ENCODE measurements around the gene IPO5.
"Not testable (repeated sequence)": the region's sequence is repeated elsewhere in the genome, so short reads cannot be mapped to it uniquely, and the experiment has no call there.

Gene IPO5

GRCh38 chr13:97934590-97934989, 18.9 kb upstream of the IPO5 start:
- Histone ChIP-seq H3K9me3 (ENCODE audit: control insufficient read depth, low read length) (no peaks in the 10 kb centered on the region), H3K36me3 (ENCODE audit: control insufficient read depth, insufficient read depth, low read length) (no peaks in the 10 kb centered on the region), H3K4me3 (ENCODE audit: low read length) (no peak overlapping the region), H3K4me1 (ENCODE audit: control insufficient read depth, insufficient read depth, low read length) (no peaks in the 10 kb centered on the region), H3K9ac (ENCODE audit: low read length) (no peak overlapping the region), H3K27me3 (ENCODE audit: control insufficient read depth, insufficient read depth, low read length) (peaks cover 3% of the 10 kb centered on the region)

- no peaks in the 10 kb centered on the region for H3K36me3 ChIP-seq (ENCODE audit: control insufficient read depth, insufficient read depth, low read length)
- H3K4me1 ChIP-seq (ENCODE audit: control insufficient read depth, insufficient read depth, low read length), result no peaks in the 10 kb centered on the region
- H3K9ac ChIP-seq (ENCODE audit: low read length), result no peak overlapping the region
- H3K27me3 ChIP-seq (ENCODE audit: control insufficient read depth, insufficient read depth, low read length), result peaks cover 3% of the 10 kb centered on the region
- no peaks in the 10 kb centered on the region for H3K9me3 ChIP-seq (ENCODE audit: control insufficient read depth, low read length)
- no peak overlapping the region for H3K4me3 ChIP-seq (ENCODE audit: low read length)
These were observed 18.4 kb upstream of the IPO5 start for GRCh38 chr13:97935071-97935470.

- Histone ChIP-seq H3K36me3 (ENCODE audit: control insufficient read depth, insufficient read depth, low read length) (no peaks in the 10 kb centered on the region), H3K9me3 (ENCODE audit: control insufficient read depth, low read length) (no peaks in the 10 kb centered on the region), H3K9ac (ENCODE audit: low read length) (no peak overlapping the region), H3K4me1 (ENCODE audit: control insufficient read depth, insufficient read depth, low read length) (no peaks in the 10 kb centered on the region), H3K27me3 (ENCODE audit: control insufficient read depth, insufficient read depth, low read length) (peaks cover 3% of the 10 kb centered on the region), H3K4me3 (ENCODE audit: low read length) (no peak overlapping the region)
These were observed 17.4 kb upstream of the IPO5 start for GRCh38 chr13:97936036-97936435.

- Histone ChIP-seq H3K4me3 (ENCODE audit: low read length) (no peak overlapping the region), H3K27me3 (ENCODE audit: control insufficient read depth, insufficient read depth, low read length) (peaks cover 3% of the 10 kb centered on the region), H3K9ac (ENCODE audit: low read length) (no peak overlapping the region), H3K4me1 (ENCODE audit: control insufficient read depth, insufficient read depth, low read length) (no peaks in the 10 kb centered on the region), H3K36me3 (ENCODE audit: control insufficient read depth, insufficient read depth, low read length) (no peaks in the 10 kb centered on the region), H3K9me3 (ENCODE audit: control insufficient read depth, low read length) (no peaks in the 10 kb centered on the region)
These were observed 14.6 kb upstream of the IPO5 start for GRCh38 chr13:97938706-97939475.

- H3K36me3 ChIP-seq (ENCODE audit: control insufficient read depth, insufficient read depth, low read length), result no peaks in the 10 kb centered on the region
- no peak overlapping the region for H3K9ac ChIP-seq (ENCODE audit: low read length)
- no peaks in the 10 kb centered on the region for H3K4me1 ChIP-seq (ENCODE audit: control insufficient read depth, insufficient read depth, low read length)
- H3K4me3 ChIP-seq (ENCODE audit: low read length), result no peak overlapping the region
- H3K9me3 ChIP-seq (ENCODE audit: control insufficient read depth, low read length), result no peaks in the 10 kb centered on the region
- no peaks in the 10 kb centered on the region for H3K27me3 ChIP-seq (ENCODE audit: control insufficient read depth, insufficient read depth, low read length)
These were observed 9.0 kb upstream of the IPO5 start for GRCh38 chr13:97944396-97945029.

- Histone ChIP-seq H3K27me3 (ENCODE audit: control insufficient read depth, insufficient read depth, low read length) (no peaks in the 10 kb centered on the region), H3K4me3 (ENCODE audit: low read length) (no peak overlapping the region), H3K9me3 (ENCODE audit: control insufficient read depth, low read length) (no peaks in the 10 kb centered on the region), H3K4me1 (ENCODE audit: control insufficient read depth, insufficient read depth, low read length) (no peaks in the 10 kb centered on the region), H3K36me3 (ENCODE audit: control insufficient read depth, insufficient read depth, low read length) (no peaks in the 10 kb centered on the region), H3K9ac (ENCODE audit: low read length) (no peak overlapping the region)
These were observed 8.1 kb upstream of the IPO5 start for GRCh38 chr13:97945342-97945741.

GRCh38 chr13:97945792-97946419, 7.6 kb upstream of the IPO5 start:
- Histone ChIP-seq H3K4me1 (ENCODE audit: control insufficient read depth, insufficient read depth, low read length) (no peaks in the 10 kb centered on the region), H3K36me3 (ENCODE audit: control insufficient read depth, insufficient read depth, low read length) (no peaks in the 10 kb centered on the region), H3K4me3 (ENCODE audit: low read length) (no peak overlapping the region), H3K27me3 (ENCODE audit: control insufficient read depth, insufficient read depth, low read length) (no peaks in the 10 kb centered on the region), H3K9me3 (ENCODE audit: control insufficient read depth, low read length) (no peaks in the 10 kb centered on the region), H3K9ac (ENCODE audit: low read length) (no peak overlapping the region)

- no peaks in the 10 kb centered on the region for H3K27me3 ChIP-seq (ENCODE audit: control insufficient read depth, insufficient read depth, low read length)
- no peak overlapping the region for H3K9ac ChIP-seq (ENCODE audit: low read length)
- no peaks in the 10 kb centered on the region for H3K9me3 ChIP-seq (ENCODE audit: control insufficient read depth, low read length)
- H3K36me3 ChIP-seq (ENCODE audit: control insufficient read depth, insufficient read depth, low read length), result no peaks in the 10 kb centered on the region
- no peak overlapping the region for H3K4me3 ChIP-seq (ENCODE audit: low read length)
- H3K4me1 ChIP-seq (ENCODE audit: control insufficient read depth, insufficient read depth, low read length), result no peaks in the 10 kb centered on the region
These were observed 6.4 kb upstream of the IPO5 start for GRCh38 chr13:97946951-97947588.

GRCh38 chr13:97948041-97948440, 5.4 kb upstream of the IPO5 start:
- Histone ChIP-seq H3K36me3 (ENCODE audit: control insufficient read depth, insufficient read depth, low read length) (no peaks in the 10 kb centered on the region), H3K4me3 (ENCODE audit: low read length) (no peak overlapping the region), H3K9me3 (ENCODE audit: control insufficient read depth, low read length) (no peaks in the 10 kb centered on the region), H3K27me3 (ENCODE audit: control insufficient read depth, insufficient read depth, low read length) (no peaks in the 10 kb centered on the region), H3K9ac (ENCODE audit: low read length) (no peak overlapping the region), H3K4me1 (ENCODE audit: control insufficient read depth, insufficient read depth, low read length) (no peaks in the 10 kb centered on the region)

- H3K9ac ChIP-seq (ENCODE audit: low read length); H3K9me3 ChIP-seq (ENCODE audit: control insufficient read depth, low read length); H3K36me3 ChIP-seq (ENCODE audit: control insufficient read depth, insufficient read depth, low read length); H3K4me3 ChIP-seq (ENCODE audit: low read length); H3K4me1 ChIP-seq (ENCODE audit: control insufficient read depth, insufficient read depth, low read length); H3K27me3 ChIP-seq (ENCODE audit: control insufficient read depth, insufficient read depth, low read length): not testable (repeated sequence)
These were observed 4.2 kb upstream of the IPO5 start for GRCh38 chr13:97949316-97949715.

- Histone ChIP-seq H3K9me3 (ENCODE audit: control insufficient read depth, low read length) (no peaks in the 10 kb centered on the region), H3K9ac (ENCODE audit: low read length) (no peak overlapping the region), H3K4me3 (ENCODE audit: low read length) (no peak overlapping the region), H3K4me1 (ENCODE audit: control insufficient read depth, insufficient read depth, low read length) (no peaks in the 10 kb centered on the region), H3K27me3 (ENCODE audit: control insufficient read depth, insufficient read depth, low read length) (no peaks in the 10 kb centered on the region), H3K36me3 (ENCODE audit: control insufficient read depth, insufficient read depth, low read length) (no peaks in the 10 kb centered on the region)
These were observed 2.1 kb upstream of the IPO5 start for GRCh38 chr13:97951376-97951775.

- H3K9me3 ChIP-seq (ENCODE audit: control insufficient read depth, low read length); H3K4me1 ChIP-seq (ENCODE audit: control insufficient read depth, insufficient read depth, low read length); H3K4me3 ChIP-seq (ENCODE audit: low read length); H3K9ac ChIP-seq (ENCODE audit: low read length); H3K36me3 ChIP-seq (ENCODE audit: control insufficient read depth, insufficient read depth, low read length); H3K27me3 ChIP-seq (ENCODE audit: control insufficient read depth, insufficient read depth, low read length): not testable (repeated sequence)
These were observed 644 bp upstream of the IPO5 start for GRCh38 chr13:97952831-97953230.

Data from mucosa of stomach (tissue), 1 donor.